Stimulated activated CD4-positive, alpha-beta T cell treated with anti-CD3 and anti-CD28 coated beads, TNF-alpha, amount 100 ng/mL, for 24 hours (primary cell): ENCODE results near the gene CNTNAP2.
"Not testable (repeated sequence)": the region's sequence is repeated elsewhere in the genome, so short reads cannot be mapped to it uniquely, and the experiment has no call there.

Experiments used
- DNase-seq, 3 experiments: peaks; one replicate each; pipeline ENCODE4 v3.0.0-alpha.2; 2020; ENCODE audit warnings: low read depth in 3 of 3

CNTNAP2 gene

GRCh38 chr7:148395352-148395811, 2278.8 kb downstream of the CNTNAP2 start:
- no peak for DNase-seq

DNA sequence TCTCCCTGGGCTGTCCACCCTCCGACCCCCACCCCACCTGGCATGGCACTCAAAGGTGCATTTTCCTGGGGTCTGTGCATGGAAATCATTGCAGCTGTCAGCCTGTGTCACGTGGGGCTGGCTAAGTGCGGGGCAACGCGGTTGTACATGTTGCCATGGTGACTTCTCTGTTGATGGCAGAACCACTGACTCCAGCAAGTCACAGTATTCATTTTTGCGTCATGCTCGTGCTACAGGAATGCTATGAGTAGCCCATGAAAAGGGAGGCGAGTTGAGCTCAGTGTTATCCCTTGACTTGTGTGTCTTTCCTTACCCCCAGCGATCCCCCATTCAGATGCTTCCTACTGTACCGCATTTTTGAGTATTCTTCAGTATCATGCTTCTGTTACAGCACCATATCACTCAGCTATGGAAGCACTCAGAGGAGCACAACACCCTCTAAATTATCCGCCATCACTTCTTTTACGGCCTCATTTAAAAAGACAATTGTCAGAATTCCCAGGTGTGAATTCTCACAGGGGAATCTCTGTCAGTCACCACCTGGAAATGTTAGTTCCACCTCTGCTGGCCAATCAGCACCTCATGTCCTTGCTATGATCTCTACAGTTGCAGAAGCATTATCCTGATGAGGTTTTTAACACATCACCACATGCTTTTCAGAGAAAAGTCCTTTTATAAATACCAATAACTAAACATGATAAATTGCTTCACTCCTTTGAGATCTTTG, 2279.6 kb downstream of the CNTNAP2 start:
- DNase-seq, result no peak

GRCh38 chr7:148397056-148397455, 2280.5 kb downstream of the CNTNAP2 start:
- DNase-seq, result no peak

DNA sequence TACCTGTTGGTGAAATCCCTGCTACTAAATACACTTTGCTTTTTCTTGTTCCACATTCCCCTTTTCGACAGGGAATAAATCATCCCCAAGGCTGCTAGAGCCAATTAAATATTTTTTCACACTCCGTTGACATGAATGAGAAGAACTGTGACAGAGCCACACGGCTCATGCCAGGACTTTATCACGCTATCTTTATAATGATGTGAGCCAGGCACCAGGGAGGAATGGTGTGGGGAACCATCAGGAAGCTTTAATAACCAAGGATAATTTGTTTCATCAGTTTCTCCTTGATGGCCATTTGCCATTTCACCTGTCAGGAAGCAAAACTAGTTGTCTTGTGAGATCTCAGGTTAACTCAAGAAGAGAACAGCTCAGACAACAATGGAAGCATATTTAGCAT, 2280.9 kb downstream of the CNTNAP2 start:
- DNase-seq, result no peak

DNA sequence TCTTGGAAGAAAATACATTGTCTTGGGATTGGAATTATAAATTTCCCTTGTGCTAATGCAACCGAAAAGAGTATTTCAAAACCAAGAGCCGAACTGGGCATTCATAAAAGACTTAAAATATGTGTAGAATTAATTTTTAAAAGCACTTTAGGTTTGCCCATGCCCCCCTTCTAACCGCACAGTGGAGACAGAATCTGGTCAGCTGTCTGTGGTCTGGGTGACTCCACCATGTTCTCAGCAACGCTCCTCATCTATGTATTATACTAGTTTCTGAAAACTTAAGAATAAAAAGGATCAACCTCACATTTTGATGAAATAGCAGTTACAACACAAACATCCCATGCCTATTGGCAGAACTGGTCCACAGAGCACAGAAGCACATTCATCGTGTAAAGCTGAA, 2281.4 kb downstream of the CNTNAP2 start:
- no peak for DNase-seq

DNA sequence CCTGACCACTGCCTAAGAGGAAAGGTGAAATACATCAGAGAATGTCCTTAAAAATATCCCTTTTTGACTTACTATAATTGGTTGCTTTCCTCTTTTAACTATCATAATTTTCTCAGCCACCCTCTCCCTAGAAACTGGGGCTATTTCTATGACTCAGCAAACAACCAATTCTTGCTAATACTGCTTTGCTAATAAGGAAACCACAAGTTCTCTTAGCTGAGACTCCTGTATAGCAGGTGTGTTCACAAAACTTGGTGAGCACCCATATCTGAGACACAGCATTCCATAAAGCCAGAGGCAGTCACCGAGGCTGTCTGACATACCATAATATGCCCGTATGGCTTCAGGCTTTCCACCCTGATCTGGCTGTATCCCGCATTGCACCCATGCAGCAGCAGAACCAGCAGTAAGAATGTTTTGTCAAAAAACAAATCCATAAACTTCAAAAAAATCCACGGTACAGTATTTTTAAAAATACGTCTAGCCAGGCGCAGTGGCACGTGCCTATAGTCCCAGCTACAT, 2282.3 kb downstream of the CNTNAP2 start:
- DNase-seq, result no peak

DNA sequence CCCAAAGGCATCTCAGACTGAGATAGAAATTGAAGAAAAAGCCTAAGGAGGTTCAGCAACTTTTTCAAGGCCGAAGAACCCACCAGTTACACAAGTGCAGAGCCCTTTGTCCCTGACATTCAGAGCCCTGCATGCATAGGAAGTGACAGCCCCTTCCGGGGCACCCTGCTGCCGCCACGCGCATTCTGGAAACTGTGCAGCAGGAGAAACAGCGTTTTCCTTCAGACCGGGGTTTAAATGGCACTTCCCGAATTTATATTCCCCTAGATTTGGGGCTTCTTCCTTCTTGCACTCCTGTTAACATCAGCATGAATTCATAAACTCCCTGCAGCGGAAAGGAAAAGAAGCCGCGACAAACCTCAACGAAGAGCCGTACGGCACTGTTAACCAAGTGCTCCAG, 2283.5 kb downstream of the CNTNAP2 start:
- DNase-seq, result no peak

DNA sequence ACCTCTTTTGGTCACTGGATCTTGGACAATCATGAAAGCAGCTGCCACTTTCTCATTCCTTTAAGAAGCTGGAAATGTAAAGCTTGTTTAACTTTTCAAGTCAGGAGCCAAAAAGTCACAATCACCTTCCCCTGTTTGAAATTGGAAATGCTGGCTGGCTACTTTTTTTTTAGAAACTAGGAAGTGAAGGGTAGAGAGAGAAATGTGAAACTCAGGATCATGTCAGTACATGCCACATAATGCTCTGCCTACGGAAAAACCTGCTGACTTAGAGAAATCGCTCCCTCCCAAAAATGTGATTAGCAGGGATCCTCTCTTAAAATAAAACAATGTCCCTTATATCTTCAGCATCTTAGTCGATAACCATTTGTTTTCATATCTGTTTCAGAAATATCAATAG, 2285.6 kb downstream of the CNTNAP2 start:
- DNase-seq, result no peak

DNA sequence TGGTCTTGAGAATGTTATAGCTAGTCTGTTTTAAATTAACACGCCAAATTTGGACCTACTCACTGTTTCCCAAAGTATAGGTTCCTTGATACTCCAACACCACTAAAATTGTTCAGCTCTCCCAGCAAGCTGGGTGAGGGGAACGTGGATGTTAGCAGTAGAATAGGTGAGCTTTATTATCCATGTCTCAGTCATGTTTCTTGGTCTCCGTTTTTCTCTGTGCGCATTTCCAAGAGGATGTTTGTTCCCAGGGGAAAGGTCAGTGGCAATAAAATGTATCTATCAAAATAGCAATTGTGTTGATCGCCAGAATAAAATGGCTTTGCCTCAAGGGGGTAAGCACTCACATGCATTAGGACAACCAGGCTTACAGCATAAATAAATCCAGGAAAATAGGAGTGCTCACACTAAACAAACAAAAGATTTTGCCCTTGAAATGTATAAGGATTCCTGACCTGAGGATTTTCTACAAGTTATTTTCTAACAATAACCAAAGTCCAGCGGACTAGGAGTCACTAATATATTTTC, 2286.9 kb downstream of the CNTNAP2 start:
- no peak for DNase-seq

DNA sequence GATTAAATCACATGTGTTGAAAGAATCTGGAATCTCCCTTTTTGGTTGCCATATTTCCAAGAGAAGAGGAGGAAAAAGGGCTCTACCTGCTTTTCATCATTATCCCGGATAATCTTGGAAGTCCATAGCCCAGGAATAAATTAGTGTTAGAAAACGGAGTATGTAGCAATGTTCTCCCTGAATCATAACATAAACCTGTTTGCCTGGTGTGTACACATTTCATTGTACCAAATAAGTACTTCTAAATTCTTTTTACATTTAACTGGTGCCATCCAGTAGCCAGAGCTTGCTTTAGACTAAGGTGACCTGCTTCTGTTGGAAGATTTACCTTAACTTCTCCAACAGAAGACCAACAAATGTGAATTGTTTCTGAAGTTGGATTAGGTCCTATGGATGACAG, 2291.7 kb downstream of the CNTNAP2 start:
- no peak for DNase-seq

GRCh38 chr7:148410905-148411304, 2294.3 kb downstream of the CNTNAP2 start:
- DNase-seq, result no peak

GRCh38 chr7:148412691-148413090, 2296.1 kb downstream of the CNTNAP2 start:
- no peak for DNase-seq

DNA sequence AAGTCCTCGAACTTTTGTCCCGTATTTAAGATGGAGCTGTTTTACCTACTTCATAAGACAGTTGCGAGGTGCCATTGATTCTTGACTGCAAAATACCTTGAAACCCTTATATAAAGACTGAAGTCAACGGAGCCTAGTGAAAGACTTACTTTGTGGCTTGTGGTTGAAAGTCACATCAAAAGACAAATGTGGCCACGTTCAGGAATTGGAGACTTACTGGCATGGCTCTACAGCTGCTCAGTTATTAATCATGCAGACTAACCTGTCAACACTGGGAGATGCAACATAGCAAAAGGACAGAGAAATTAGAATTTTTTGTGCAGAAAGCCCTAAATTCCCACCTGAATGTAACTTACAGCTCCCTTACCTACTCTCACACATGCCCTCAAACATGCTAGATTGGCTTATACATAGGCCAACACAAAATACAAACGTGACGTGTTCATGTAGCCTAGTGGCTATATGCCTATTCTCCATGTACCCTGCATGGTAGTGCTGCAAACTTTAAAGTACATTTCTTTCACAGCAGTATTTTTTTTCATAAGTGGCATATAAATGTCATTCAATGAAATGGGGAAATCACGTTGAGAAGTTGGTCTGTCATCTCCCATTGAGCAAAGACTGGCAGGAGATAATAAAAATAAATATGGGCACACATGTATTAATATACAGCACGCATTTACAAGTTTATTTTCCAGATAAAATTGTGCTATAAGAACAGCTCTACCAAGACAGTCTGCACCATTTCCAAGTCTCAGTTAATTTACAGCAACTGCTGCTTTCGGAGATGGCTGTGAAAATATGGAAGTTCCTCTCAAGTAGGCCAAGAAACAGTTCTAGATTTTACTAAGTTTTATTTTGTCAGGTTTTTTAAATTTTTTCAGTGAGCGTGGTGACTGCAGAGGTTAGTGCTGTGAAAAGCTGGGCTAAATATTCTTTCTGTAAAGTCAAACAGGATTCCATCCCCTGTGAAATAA, 2303.5 kb downstream of the CNTNAP2 start:
- DNase-seq, result no peak

DNA sequence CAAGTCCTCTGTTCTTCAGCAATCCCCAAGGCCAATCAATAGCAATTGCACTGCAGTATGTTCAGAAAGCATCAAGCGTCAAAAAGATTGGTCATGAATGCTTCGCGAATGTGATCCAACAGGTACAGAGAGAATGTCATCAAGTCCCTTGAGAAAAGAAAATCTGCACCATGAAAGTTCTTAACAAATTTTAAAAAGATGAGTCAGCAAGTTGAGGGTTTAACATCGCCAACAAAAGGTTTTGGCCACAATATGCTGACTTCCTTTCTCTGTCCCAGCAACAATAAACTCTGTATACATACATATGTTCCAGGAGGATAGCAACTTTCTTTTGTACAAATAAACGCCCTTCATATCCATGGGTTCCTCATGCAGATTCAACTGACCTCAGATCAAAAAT, 2305.4 kb downstream of the CNTNAP2 start:
- no peak for DNase-seq

GRCh38 chr7:148426393-148426792, 2309.8 kb downstream of the CNTNAP2 start:
- DNase-seq, result not testable (repeated sequence)

DNA sequence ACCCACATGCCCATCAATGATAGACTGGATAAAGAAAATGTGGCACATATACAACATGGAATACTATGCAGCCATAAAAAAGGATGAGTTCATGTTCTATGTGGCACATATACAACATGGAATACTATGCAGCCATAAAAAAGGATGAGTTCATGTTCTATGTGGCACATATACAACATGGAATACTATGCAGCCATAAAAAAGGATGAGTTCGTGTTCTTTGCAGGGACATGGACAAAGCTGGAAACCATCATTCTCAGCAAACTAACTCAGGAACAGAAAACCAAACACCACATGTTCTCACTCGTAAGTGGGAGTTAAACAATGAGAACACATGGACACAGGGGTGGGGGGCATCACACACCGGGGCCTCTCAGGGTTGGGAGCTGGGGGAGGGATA, 2314.1 kb downstream of the CNTNAP2 start:
- DNase-seq, result not testable (repeated sequence)

DNA sequence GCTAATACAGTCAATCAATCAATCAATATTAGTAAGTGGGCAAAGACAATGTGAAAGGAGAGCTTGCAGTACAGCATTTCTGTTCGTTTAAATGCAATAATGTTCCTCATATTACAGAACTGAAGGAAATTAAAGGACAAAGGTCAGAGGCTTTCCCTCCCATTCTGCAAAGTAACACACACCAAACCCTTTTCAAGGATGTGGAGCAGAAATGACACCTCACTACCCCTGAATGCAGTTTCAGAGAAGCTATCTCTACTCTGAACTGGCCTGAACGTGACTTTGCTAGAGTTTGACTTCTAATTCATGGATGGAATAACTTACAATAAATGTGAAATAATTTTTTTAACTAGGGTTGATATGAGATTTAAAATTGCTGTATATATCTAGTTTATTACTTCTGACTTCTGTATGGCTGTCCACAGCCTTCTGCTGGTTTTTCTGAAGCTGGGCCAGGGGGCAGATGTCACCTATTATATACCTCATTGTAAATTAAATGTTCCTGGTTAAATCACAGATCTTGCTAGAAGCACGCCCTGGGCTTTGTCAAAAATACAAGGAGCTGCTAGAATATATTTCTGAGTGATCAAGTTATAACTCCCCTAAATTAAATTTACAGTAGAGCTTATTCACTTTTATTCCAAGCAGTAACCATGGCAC, 2317.1 kb downstream of the CNTNAP2 start:
- DNase-seq, result no peak

DNA sequence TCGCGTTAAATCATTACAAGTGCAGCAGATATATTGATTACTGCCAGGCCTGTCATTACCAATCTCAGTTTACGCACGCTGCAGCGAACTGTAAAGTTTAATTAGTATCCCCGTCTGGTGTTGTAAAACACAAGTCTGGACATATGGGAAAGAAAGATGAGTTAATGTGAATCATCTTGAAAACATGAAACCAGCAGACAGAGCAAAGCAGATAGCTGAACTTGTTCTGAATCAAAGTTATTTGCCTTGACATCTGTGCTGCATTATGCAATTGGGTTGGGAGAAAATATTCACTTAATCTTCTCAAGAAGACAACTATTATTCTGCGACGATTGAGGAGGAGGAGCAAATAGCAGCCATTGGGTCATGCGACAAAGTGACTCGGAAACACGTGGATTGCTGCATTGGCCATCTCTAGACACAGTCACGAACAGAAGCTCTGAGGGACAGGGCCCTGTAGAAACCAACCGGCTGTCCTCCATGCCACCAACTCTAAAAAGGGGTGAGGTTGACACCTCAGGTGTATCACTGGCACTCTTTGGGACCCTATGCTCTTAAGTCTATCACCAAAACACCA, 2317.7 kb downstream of the CNTNAP2 start:
- DNase-seq, result no peak

DNA sequence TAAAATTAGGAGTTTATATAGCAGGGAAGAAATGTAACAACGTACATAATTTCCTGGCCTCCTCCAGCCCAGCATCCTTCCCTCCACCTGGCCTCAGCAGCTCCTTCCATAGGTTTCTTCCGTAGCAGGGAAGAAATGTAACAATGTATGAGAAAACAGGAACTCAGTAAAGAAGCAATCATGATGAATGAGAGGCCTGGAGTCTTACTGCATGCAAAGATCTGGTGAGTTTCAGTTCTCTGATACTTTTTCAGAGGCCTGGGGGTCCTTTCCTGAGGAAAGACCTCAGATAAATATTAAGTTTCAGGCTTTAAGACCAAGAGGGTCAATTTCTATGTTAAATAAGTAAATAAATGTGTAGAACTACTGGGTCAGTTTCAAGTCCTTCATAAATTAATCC, 2318.3 kb downstream of the CNTNAP2 start:
- no peak for DNase-seq

DNA sequence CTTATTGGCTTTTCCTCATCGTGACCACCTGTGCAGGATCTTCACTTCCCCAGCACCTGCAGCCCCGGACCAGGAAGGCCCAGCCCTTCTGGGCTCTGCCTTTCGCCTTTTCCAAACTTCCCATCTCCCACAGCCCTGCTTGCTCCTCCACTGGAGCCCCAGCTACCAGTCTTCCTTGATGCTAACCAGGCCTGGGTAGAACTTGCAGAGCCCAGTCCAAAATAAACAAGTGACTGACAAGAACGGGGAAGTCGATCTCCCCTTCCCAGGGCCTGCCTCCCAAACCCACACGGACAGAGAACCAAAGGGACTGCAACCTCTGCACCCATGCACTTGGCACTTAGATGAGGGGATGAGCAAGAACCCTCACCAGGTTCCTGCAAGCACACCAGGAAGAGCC, 2319.1 kb downstream of the CNTNAP2 start:
- no peak for DNase-seq

DNA sequence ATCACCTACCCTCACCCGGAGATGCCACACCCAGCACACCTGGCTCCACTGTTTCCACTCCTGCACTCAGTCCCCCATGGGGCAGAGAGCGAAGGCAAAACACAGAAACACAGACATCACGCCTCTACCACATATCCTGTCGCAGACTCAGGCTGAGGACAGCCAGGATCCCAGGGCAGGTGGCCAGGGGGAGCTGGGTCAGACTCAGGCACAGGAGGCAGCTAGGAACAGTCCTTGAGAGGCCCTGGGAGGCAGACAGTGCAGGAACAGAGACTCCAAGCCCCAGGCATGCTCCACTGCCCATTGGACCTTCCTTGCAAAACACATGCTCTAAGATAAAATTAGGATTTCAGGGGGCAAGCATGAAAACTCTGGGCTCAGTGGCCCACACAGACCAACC, 2319.5 kb downstream of the CNTNAP2 start:
- DNase-seq, result no peak
